Kidney (tissue), 14 donors: ENCODE results near the gene VENTX. TPM values are rescaled to one million over a fixed set of nuclear protein-coding genes. Genes with fewer than 3 reads are reported as not detected.

Source experiments
- DNase-seq, 5 donors: peaks; one replicate each; pipeline ENCODE4 v3.0.0-alpha.2; 2013 to 2020
- FAIRE-seq: peaks from 2 replicates; lab custom pipeline; 2012; peaks lifted over from hg19 to GRCh38; lab: Jason Lieb, UNC
- H3K27ac ChIP-seq, 2 donors: one replicate each; pipeline ENCODE4 v1.7.0; 2013; ENCODE audit warnings: low read depth in 2 of 2, low read length in 2 of 2, inconsistent platforms in 1 of 2
- H3K27me3 ChIP-seq: one replicate; pipeline ENCODE4 v1.7.1; 2013; ENCODE audit warnings: low read length, inconsistent platforms; ENCODE audit not compliant: control insufficient read depth, insufficient read depth
- H3K36me3 ChIP-seq, 3 donors: one replicate each; pipeline versions ENCODE4 v1.7.0 to v1.7.1; 2013; ENCODE audit warnings: low read length in 3 of 3, control low read depth in 1 of 3, inconsistent platforms in 1 of 3; ENCODE audit not compliant: insufficient read depth in 3 of 3, control insufficient read depth in 2 of 3
- H3K4me1 ChIP-seq, 3 donors: one replicate each; pipeline versions ENCODE4 v1.7.0 to v1.7.1; 2013; ENCODE audit warnings: low read length in 3 of 3, inconsistent platforms in 1 of 3, low read depth in 1 of 3; ENCODE audit not compliant: control insufficient read depth in 2 of 3, insufficient read depth in 2 of 3
- H3K4me3 ChIP-seq, 3 donors: one replicate each; pipeline versions ENCODE4 v1.7.0 to v1.8.1; 2013; ENCODE audit warnings: low read length in 3 of 3, control low read depth in 1 of 3, inconsistent platforms in 1 of 3
- H3K9ac ChIP-seq, 3 donors: one replicate each; pipeline versions ENCODE4 v1.7.0 to v1.7.1; 2013; ENCODE audit warnings: low read length in 3 of 3, control low read depth in 1 of 3, inconsistent platforms in 1 of 3
- H3K9me3 ChIP-seq, 3 donors: one replicate each; pipeline versions ENCODE4 v1.7.0 to v1.7.1; 2013; ENCODE audit warnings: low read length in 3 of 3, control low read depth in 1 of 3, inconsistent platforms in 1 of 3; ENCODE audit not compliant: control insufficient read depth in 2 of 3, insufficient read depth in 1 of 3
- CTCF ChIP-seq: IDR thresholded peaks from 3 replicates; pipeline ENCODE4 v1.5.1; 2012; ENCODE audit warnings: mild to moderate bottlenecking, moderate library complexity, borderline replicate concordance; ENCODE audit not compliant: insufficient read depth; ENCODE audit errors: extremely low read depth
- intact Hi-C: fragments of 100-400 bp; cut with DNase I; formaldehyde crosslinking; loops from one replicate; pipeline ENCODE4 v1.11.1; 2022
- polyA plus RNA-seq: library from polyadenylated mRNA; stranded (reverse); fragments of 350-450 nt; fragmentation: Illumina TruSeq; extraction: RNeasy Lipid Tissue Mini Kit (QIAGEN cat#74804); gene quantifications from one replicate; pipeline ENCODE4 v1.2.3, GENCODE V29; 2014; ENCODE audit warnings: low read depth, low replicate concordance; ENCODE audit not compliant: insufficient read depth
- total RNA-seq: library from RNA; stranded (reverse); fragmentation: NEBNext Ultra II Directional; extraction: Animal tissue kit (Norgen Biotek cat#: 25700); gene quantifications from one replicate; pipeline ENCODE4 v1.2.1, GENCODE V29; 2021
- donor health status: control.
- donor health status: control.
- donor health status: control.
- donor health status: control.
- donor health status: control.
- donor health status: DM: yes; HTN: yes; CAD: no.
- donor health status: Normal renal cell carcinoma (clear cell type).

Gene VENTX
- total and polyA plus RNA-seq, 2 donors from 2014 or later: 0.39 to 3.3 TPM

- intact Hi-C loops: no loop called here
- FAIRE-seq (no peak), DNase-seq (peak in 1 of 5 donors; percentile 71)
- no peak overlapping the region for H3K9ac ChIP-seq
- no peak overlapping the region for H3K27ac ChIP-seq
- H3K27me3 ChIP-seq: no peaks in the 10 kb centered on the region
- H3K4me1 ChIP-seq: no peaks in the 10 kb centered on the region
- no peak for TF ChIP-seq CTCF
- H3K9me3 ChIP-seq: no peaks in the 10 kb centered on the region
- no peaks in the 10 kb centered on the region for H3K36me3 ChIP-seq
- no peak overlapping the region for H3K4me3 ChIP-seq
These were observed 34.1 kb downstream of the VENTX start for GRCh38 chr10:133271521-133272300.

GRCh38 chr10:133272301-133272963, 34.8 kb downstream of the VENTX start:
- peak in 1 of 5 donors; percentile 70 for DNase-seq
- H3K27ac ChIP-seq: no peak overlapping the region
- H3K36me3 ChIP-seq: no peaks in the 10 kb centered on the region
- intact Hi-C loops: no loop called here
- no peaks in the 10 kb centered on the region for H3K4me1 ChIP-seq
- H3K9me3 ChIP-seq: no peaks in the 10 kb centered on the region
- FAIRE-seq: no peak
- no peak for TF ChIP-seq CTCF
- H3K4me3 ChIP-seq: no peak overlapping the region
- H3K9ac ChIP-seq: no peak overlapping the region
- H3K27me3 ChIP-seq: no peaks in the 10 kb centered on the region

- Histone ChIP-seq H3K9me3 (no peaks in the 10 kb centered on the region), H3K27me3 (no peaks in the 10 kb centered on the region), H3K9ac (no peak overlapping the region), H3K27ac (no peak overlapping the region), H3K36me3 (no peaks in the 10 kb centered on the region), H3K4me3 (no peak overlapping the region), H3K4me1 (no peaks in the 10 kb centered on the region)
- intact Hi-C loops: no loop called here
- peak in 1 of 5 donors; percentile 70 for DNase-seq
- no peak for FAIRE-seq
- no peak for TF ChIP-seq CTCF
These were observed 35.3 kb downstream of the VENTX start for GRCh38 chr10:133272964-133273420.
